PC-9 (cell line): ENCODE results near the gene MAGI2. TPM values are rescaled to one million over a fixed set of nuclear protein-coding genes. Genes with fewer than 3 reads are reported as not detected.

ENCODE experiments used
- BruUV-seq: library from RNA; stranded (reverse); fragments of 400-500 nt; replicated peaks from 2 replicates; lab custom pipeline; 2021; lab: Mats Ljungman, UMichigan
- CTCF ChIA-PET: fragments of 300-600 bp; sonication (Branson Sonifier 250); formaldehyde crosslinking; loops from one replicate; lab custom pipeline; 2022; ENCODE audit warnings: antibody characterized with exemption; lab: Charles Lee
- POLR2A ChIA-PET: fragments of 300-600 bp; sonication (Branson Sonifier 250); formaldehyde crosslinking; loops from one replicate; lab custom pipeline; 2022; ENCODE audit warnings: antibody characterized with exemption; ENCODE audit not compliant: unreplicated experiment; lab: Charles Lee
- DNase-seq, 2 experiments: peaks; one replicate each; pipeline versions ENCODE4 v3.0.0 to v3.0.0-alpha.2; 2015 to 2022; ENCODE audit warnings: mixed read lengths in 1 of 2
- H2AFZ ChIP-seq: fragments of 200-600 bp; sonication (generic); 2 replicates; pipeline ENCODE4 v1.8.1; 2017; ENCODE audit warnings: antibody characterized with exemption
- H3F3A ChIP-seq: fragments of 200-600 bp; sonication (generic); 2 replicates; pipeline ENCODE4 v1.8.1; 2017; ENCODE audit warnings: antibody characterized with exemption, mild to moderate bottlenecking, low read depth; ENCODE audit not compliant: insufficient read depth
- H3K27ac ChIP-seq: fragments of 200-600 bp; sonication (generic); 2 replicates; pipeline ENCODE4 v1.6.1; 2016; ENCODE audit warnings: mixed run types
- H3K27me3 ChIP-seq: fragments of 200-600 bp; sonication (generic); 2 replicates; pipeline ENCODE4 v1.6.1; 2016; ENCODE audit warnings: low read depth, mixed run types; ENCODE audit not compliant: insufficient read depth
- H3K36me3 ChIP-seq: fragments of 200-600 bp; sonication (generic); 2 replicates; pipeline ENCODE4 v1.6.1; 2016; ENCODE audit warnings: low read depth, mixed run types
- H3K4me1 ChIP-seq: fragments of 200-600 bp; sonication (generic); replicated peaks from 2 replicates; pipeline ENCODE4 v1.6.1; 2016; ENCODE audit warnings: mixed run types; ENCODE audit not compliant: insufficient read depth
- H3K4me2 ChIP-seq: fragments of 200-600 bp; sonication (generic); 2 replicates; pipeline ENCODE4 v1.6.1; 2017; ENCODE audit warnings: mixed run types
- H3K4me3 ChIP-seq: fragments of 200-600 bp; sonication (generic); 2 replicates; pipeline ENCODE4 v1.6.1; 2016; ENCODE audit warnings: mixed run types
- H3K79me2 ChIP-seq: fragments of 200-600 bp; sonication (generic); 2 replicates; pipeline ENCODE4 v1.6.1; 2017; ENCODE audit warnings: low read depth, mixed run types
- H3K9me2 ChIP-seq: fragments of 200-600 bp; sonication (generic); 2 replicates; pipeline ENCODE4 v1.8.1; 2017; ENCODE audit warnings: mild to moderate bottlenecking; ENCODE audit not compliant: insufficient read depth
- H3K9me3 ChIP-seq: fragments of 200-600 bp; sonication (generic); 2 replicates; pipeline ENCODE4 v1.8.1; 2016; ENCODE audit warnings: low read depth; ENCODE audit not compliant: insufficient read depth
- H4K20me1 ChIP-seq: fragments of 200-600 bp; sonication (generic); 2 replicates; pipeline ENCODE4 v1.8.1; 2017; ENCODE audit not compliant: insufficient read depth
- EZH2 ChIP-seq: fragments of 200-600 bp; sonication (generic); IDR thresholded peaks from 2 replicates; pipeline ENCODE4 v1.8.0; 2017; ENCODE audit warnings: antibody characterized with exemption, low read depth
- intact Hi-C: fragments of 100-400 bp; cut with micrococcal nuclease; formaldehyde crosslinking; loops from one replicate; pipeline ENCODE4 v1.10.0; 2022; ENCODE audit not compliant: unreplicated experiment
- total RNA-seq: library from RNA; stranded (reverse); gene quantifications from 2 replicates; pipeline ENCODE4 v1.2.3, GENCODE V29; 2021
- TF ChIP-seq, protein P1 (sequence below): fragments of 200-600 bp; sonication (generic); conservative IDR thresholded peaks from 2 replicates; pipeline ENCODE4 v1.6.1; 2017; ENCODE audit warnings: mixed run types, antibody characterized with exemption, mild to moderate bottlenecking, moderate library complexity

MAGI2 gene
- total RNA-seq, 1 experiment from 2014 or later = 0.92 TPM

DNA sequence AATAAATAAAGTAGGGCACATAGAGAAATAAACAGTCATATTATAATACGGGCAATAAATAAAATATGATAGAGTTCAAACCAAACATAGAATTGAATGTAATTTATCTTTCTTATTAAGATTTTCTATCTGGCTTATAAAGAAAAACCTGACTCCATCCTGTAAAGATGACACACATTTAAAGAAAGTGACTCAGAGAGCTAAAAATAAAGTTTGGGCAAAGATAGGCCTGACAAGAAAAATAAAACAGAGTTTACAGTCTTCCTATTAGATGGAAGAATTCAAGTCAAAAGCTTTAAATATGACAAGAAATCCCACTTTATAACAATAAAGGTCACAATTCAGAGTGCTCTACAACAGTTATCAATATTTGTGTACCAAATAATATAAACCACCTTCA is 1074.3 kb downstream of the MAGI2 start:
- no peak overlapping the region for H3K27ac ChIP-seq
- H3F3A ChIP-seq = no peaks in the 10 kb centered on the region
- BruUV-seq = no TSS peak
- DNase-seq = no peak
- POLR2A ChIA-PET = interaction anchor here (0.6 kb wide), 1 partner anchor 68 kb away, joined by 6 read pairs; no protein-coding TSS in a partner anchor
- H3K36me3 ChIP-seq = no peaks in the 10 kb centered on the region
- H2AFZ ChIP-seq = no peak overlapping the region
- no peaks in the 10 kb centered on the region for H3K9me2 ChIP-seq
- no peak for TF ChIP-seq EZH2
- TF ChIP-seq, protein P1, sequence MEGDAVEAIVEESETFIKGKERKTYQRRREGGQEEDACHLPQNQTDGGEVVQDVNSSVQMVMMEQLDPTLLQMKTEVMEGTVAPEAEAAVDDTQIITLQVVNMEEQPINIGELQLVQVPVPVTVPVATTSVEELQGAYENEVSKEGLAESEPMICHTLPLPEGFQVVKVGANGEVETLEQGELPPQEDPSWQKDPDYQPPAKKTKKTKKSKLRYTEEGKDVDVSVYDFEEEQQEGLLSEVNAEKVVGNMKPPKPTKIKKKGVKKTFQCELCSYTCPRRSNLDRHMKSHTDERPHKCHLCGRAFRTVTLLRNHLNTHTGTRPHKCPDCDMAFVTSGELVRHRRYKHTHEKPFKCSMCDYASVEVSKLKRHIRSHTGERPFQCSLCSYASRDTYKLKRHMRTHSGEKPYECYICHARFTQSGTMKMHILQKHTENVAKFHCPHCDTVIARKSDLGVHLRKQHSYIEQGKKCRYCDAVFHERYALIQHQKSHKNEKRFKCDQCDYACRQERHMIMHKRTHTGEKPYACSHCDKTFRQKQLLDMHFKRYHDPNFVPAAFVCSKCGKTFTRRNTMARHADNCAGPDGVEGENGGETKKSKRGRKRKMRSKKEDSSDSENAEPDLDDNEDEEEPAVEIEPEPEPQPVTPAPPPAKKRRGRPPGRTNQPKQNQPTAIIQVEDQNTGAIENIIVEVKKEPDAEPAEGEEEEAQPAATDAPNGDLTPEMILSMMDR = no peak
- H3K4me3 ChIP-seq = no peak overlapping the region
- H3K4me2 ChIP-seq = no peak overlapping the region
- no peaks in the 10 kb centered on the region for H3K79me2 ChIP-seq
- H4K20me1 ChIP-seq = no peaks in the 10 kb centered on the region
- no peaks in the 10 kb centered on the region for H3K4me1 ChIP-seq
- intact Hi-C loops = no loop called here
- CTCF ChIA-PET = no interaction called here
- H3K27me3 ChIP-seq = no peaks in the 10 kb centered on the region
- no peaks in the 10 kb centered on the region for H3K9me3 ChIP-seq

- ChIA-PET POLR2A (interaction anchor here (0.6 kb wide), 1 partner anchor 166 kb away, joined by 3 read pairs; no protein-coding TSS in a partner anchor), CTCF (no interaction called here)
- no peaks in the 10 kb centered on the region for H3K9me3 ChIP-seq
- no TSS peak for BruUV-seq
- no peak overlapping the region for H3K4me2 ChIP-seq
- H4K20me1 ChIP-seq = no peaks in the 10 kb centered on the region
- no peak overlapping the region for H2AFZ ChIP-seq
- intact Hi-C loops = no loop called here
- H3K79me2 ChIP-seq = no peaks in the 10 kb centered on the region
- H3F3A ChIP-seq = no peaks in the 10 kb centered on the region
- no peaks in the 10 kb centered on the region for H3K9me2 ChIP-seq
- no peaks in the 10 kb centered on the region for H3K36me3 ChIP-seq
- no peak for DNase-seq
- H3K27ac ChIP-seq = no peak overlapping the region
- no peak overlapping the region for H3K4me3 ChIP-seq
- no peaks in the 10 kb centered on the region for H3K27me3 ChIP-seq
- TF ChIP-seq, protein P1 = 0 out of 2 replicates have a peak, but pooled peaks have one; percentile 17
- no peak for TF ChIP-seq EZH2
- H3K4me1 ChIP-seq = no peaks in the 10 kb centered on the region
Observed at GRCh38 chr7:78377532-78377931, 1075.9 kb downstream of the MAGI2 start.

DNA sequence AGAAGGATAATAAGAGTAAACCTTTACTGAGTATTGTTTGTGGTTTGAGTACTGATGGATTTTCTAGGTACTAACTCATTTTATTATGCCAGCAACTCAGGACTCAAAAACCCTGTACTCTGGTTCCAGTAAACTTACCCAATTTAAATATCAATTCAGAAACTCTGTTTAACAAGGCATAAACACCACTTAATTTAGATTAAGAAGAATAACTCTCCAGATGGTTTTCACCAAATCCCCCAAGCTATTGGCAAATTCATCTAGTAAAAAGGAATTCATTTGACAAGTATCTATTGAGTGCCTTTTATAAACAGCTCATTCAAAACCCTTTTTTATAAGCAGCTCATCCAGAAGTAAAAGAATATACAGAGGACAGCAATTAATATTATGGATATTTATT is 1082.5 kb downstream of the MAGI2 start:
- TF ChIP-seq, protein P1 = no peak
- TF ChIP-seq EZH2 = no peak
- intact Hi-C loops = no loop called here
- Histone ChIP-seq H3K9me2 (no peaks in the 10 kb centered on the region), H3K36me3 (no peaks in the 10 kb centered on the region), H3K27ac (no peak overlapping the region), H3K4me2 (no peak overlapping the region), H3K9me3 (no peaks in the 10 kb centered on the region), H4K20me1 (no peaks in the 10 kb centered on the region), H3K79me2 (no peaks in the 10 kb centered on the region), H3F3A (no peaks in the 10 kb centered on the region), H3K4me1 (no peaks in the 10 kb centered on the region), H2AFZ (no peak overlapping the region), H3K4me3 (no peak overlapping the region), H3K27me3 (no peaks in the 10 kb centered on the region)
- CTCF ChIA-PET = no interaction called here
- POLR2A ChIA-PET = no interaction called here
- BruUV-seq = no TSS peak
- no peak for DNase-seq
